IMR-90 (cell line): Measurements from ENCODE around the gene API5.
A peak's percentile ranks its signal among the peaks of the same experiment; 100 is the strongest.

Source experiments
- POLR2A ChIP-seq: IDR thresholded peaks from 2 replicates; pipeline ENCODE4 v1.6.1; 2012; ENCODE audit warnings: mild to moderate bottlenecking, low read depth, low read length
- RCOR1 ChIP-seq: IDR thresholded peaks from 2 replicates; pipeline ENCODE4 v1.6.1; 2012; ENCODE audit warnings: mild to moderate bottlenecking, low read length, improper control_type of control experiment; ENCODE audit not compliant: insufficient replicate concordance
- TF ChIP-seq, protein P1 (sequence below): conservative IDR thresholded peaks from 2 replicates; pipeline ENCODE4 v1.5.1; 2012; ENCODE audit warnings: mild to moderate bottlenecking, low read depth, low read length, improper control_type of control experiment
- TF ChIP-seq, protein P2 (sequence below): fragments of 150-350 bp; IDR thresholded peaks from 2 replicates; pipeline ENCODE4 v1.6.1; 2016; ENCODE audit warnings: low read depth, mild to moderate bottlenecking, low read length, moderate library complexity, borderline replicate concordance

GRCh38 chr11:43358801-43359421, 47.1 kb downstream of the API5 start, which contains the start of gene TTC17:
- TF ChIP-seq RCOR1 (no peak), POLR2A (peak; percentile 97)
- TF ChIP-seq, protein P1, sequence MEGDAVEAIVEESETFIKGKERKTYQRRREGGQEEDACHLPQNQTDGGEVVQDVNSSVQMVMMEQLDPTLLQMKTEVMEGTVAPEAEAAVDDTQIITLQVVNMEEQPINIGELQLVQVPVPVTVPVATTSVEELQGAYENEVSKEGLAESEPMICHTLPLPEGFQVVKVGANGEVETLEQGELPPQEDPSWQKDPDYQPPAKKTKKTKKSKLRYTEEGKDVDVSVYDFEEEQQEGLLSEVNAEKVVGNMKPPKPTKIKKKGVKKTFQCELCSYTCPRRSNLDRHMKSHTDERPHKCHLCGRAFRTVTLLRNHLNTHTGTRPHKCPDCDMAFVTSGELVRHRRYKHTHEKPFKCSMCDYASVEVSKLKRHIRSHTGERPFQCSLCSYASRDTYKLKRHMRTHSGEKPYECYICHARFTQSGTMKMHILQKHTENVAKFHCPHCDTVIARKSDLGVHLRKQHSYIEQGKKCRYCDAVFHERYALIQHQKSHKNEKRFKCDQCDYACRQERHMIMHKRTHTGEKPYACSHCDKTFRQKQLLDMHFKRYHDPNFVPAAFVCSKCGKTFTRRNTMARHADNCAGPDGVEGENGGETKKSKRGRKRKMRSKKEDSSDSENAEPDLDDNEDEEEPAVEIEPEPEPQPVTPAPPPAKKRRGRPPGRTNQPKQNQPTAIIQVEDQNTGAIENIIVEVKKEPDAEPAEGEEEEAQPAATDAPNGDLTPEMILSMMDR: no peak
- TF ChIP-seq, protein P2, sequence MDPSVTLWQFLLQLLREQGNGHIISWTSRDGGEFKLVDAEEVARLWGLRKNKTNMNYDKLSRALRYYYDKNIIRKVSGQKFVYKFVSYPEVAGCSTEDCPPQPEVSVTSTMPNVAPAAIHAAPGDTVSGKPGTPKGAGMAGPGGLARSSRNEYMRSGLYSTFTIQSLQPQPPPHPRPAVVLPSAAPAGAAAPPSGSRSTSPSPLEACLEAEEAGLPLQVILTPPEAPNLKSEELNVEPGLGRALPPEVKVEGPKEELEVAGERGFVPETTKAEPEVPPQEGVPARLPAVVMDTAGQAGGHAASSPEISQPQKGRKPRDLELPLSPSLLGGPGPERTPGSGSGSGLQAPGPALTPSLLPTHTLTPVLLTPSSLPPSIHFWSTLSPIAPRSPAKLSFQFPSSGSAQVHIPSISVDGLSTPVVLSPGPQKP: no peak
